ENCODE data around the gene INHBE.

DNA sequence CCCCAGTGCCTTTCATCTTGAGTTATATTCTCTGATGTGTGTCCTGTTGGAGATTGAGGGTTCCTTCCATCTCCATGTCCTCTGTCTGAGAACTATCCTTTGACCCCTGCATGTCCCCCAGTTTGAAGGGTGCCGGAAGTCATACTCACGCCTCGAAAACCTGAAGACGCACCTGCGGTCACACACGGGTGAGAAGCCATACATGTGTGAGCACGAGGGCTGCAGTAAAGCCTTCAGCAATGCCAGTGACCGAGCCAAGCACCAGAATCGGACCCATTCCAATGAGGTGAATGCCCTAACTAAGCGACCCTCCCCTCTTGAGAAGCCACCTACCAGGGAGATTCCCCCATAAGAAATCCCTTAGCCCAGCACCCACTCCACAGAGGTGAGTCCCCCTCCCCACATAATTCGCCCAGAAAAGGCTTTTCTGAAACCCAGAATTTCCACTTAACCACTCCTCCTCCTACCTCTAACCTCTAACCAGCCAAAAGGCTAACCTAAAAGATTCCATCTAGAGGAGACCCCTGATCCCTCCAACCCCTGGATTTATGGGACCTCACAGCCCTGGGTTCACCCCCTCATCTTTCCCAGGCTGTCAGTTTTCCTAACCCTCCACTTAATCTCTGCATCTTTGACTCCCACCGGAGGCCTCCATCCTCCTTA lies 12.2 kb downstream of the INHBE start:
- TF ChIP-seq, protein P1, sequence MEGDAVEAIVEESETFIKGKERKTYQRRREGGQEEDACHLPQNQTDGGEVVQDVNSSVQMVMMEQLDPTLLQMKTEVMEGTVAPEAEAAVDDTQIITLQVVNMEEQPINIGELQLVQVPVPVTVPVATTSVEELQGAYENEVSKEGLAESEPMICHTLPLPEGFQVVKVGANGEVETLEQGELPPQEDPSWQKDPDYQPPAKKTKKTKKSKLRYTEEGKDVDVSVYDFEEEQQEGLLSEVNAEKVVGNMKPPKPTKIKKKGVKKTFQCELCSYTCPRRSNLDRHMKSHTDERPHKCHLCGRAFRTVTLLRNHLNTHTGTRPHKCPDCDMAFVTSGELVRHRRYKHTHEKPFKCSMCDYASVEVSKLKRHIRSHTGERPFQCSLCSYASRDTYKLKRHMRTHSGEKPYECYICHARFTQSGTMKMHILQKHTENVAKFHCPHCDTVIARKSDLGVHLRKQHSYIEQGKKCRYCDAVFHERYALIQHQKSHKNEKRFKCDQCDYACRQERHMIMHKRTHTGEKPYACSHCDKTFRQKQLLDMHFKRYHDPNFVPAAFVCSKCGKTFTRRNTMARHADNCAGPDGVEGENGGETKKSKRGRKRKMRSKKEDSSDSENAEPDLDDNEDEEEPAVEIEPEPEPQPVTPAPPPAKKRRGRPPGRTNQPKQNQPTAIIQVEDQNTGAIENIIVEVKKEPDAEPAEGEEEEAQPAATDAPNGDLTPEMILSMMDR (IDR thresholded peaks at IDR 0.05): no peak
- TF ChIP-seq POLR2A (IDR thresholded peaks at IDR 0.05): no peak

Data from ovary (tissue), 3 donors.